GM23248 (cell line): ENCODE results near the gene SCTR. TPM values are rescaled to one million over a fixed set of nuclear protein-coding genes. Genes with fewer than 3 reads are reported as not detected.

ENCODE experiments used
- DNase-seq: peaks from one replicate; pipeline ENCODE4 v3.0.0-alpha.2; 2015
- H2AFZ ChIP-seq: fragments of 200-600 bp; sonication (generic); 2 replicates; pipeline ENCODE4 v1.6.1; 2016; ENCODE audit warnings: antibody characterized with exemption
- H3F3A ChIP-seq: fragments of 200-600 bp; sonication (generic); 2 replicates; pipeline ENCODE4 v1.6.1; 2016; ENCODE audit warnings: mild to moderate bottlenecking, antibody characterized with exemption, mixed run types; ENCODE audit not compliant: insufficient read depth
- H3K27ac ChIP-seq: fragments of 200-600 bp; sonication (generic); 2 replicates; pipeline ENCODE4 v1.5.1; 2016; ENCODE audit warnings: mild to moderate bottlenecking
- H3K27me3 ChIP-seq: fragments of 200-600 bp; sonication (generic); replicated peaks from 2 replicates; pipeline ENCODE4 v1.6.1; 2016; ENCODE audit warnings: mild to moderate bottlenecking; ENCODE audit not compliant: insufficient read depth
- H3K36me3 ChIP-seq: fragments of 200-600 bp; sonication (generic); 2 replicates; pipeline ENCODE4 v1.6.1; 2016; ENCODE audit warnings: low read depth, mild to moderate bottlenecking
- H3K4me1 ChIP-seq: fragments of 200-600 bp; sonication (generic); 2 replicates; pipeline ENCODE4 v1.6.1; 2016; ENCODE audit warnings: mild to moderate bottlenecking; ENCODE audit not compliant: insufficient read depth
- H3K4me2 ChIP-seq: fragments of 200-600 bp; sonication (generic); one replicate; pipeline ENCODE4 v1.6.1; 2016; ENCODE audit warnings: mild to moderate bottlenecking; ENCODE audit not compliant: unreplicated experiment
- H3K4me3 ChIP-seq: fragments of 200-600 bp; sonication (generic); 2 replicates; pipeline ENCODE4 v1.5.1; 2016; ENCODE audit warnings: mild to moderate bottlenecking
- H3K79me2 ChIP-seq: fragments of 200-600 bp; sonication (generic); 2 replicates; pipeline ENCODE4 v1.6.1; 2016; ENCODE audit warnings: mild to moderate bottlenecking; ENCODE audit not compliant: insufficient read depth
- H3K9ac ChIP-seq: fragments of 200-600 bp; sonication (generic); 2 replicates; pipeline ENCODE4 v1.6.1; 2016; ENCODE audit warnings: mild to moderate bottlenecking
- H3K9me2 ChIP-seq: fragments of 200-600 bp; sonication (generic); 2 replicates; pipeline ENCODE4 v1.6.1; 2016; ENCODE audit warnings: mixed run types, mild to moderate bottlenecking, moderate library complexity; ENCODE audit not compliant: insufficient read depth
- H3K9me3 ChIP-seq: fragments of 200-600 bp; sonication (generic); one replicate; pipeline ENCODE4 v1.6.1; 2017; ENCODE audit warnings: low read depth
- H4K20me1 ChIP-seq: fragments of 200-600 bp; sonication (generic); 2 replicates; pipeline ENCODE4 v1.6.0; 2016; ENCODE audit not compliant: insufficient read depth
- EZH2 ChIP-seq: fragments of 200-600 bp; sonication (generic); IDR thresholded peaks from 2 replicates; pipeline ENCODE4 v1.6.1; 2018; ENCODE audit warnings: antibody characterized with exemption, mild to moderate bottlenecking; ENCODE audit not compliant: insufficient read depth, poor library complexity, severe bottlenecking
- EZH2phosphoT487 ChIP-seq: fragments of 200-600 bp; sonication (generic); IDR thresholded peaks from 2 replicates; pipeline ENCODE4 v1.6.1; 2018; ENCODE audit warnings: antibody characterized with exemption, moderate library complexity, mild to moderate bottlenecking, low read depth; ENCODE audit not compliant: insufficient read depth
- WGBS, 2 experiments: methylation state at CpG; one replicate each; pipeline ENCODE4 v1.1.6; 2015 to 2017; ENCODE audit warnings: low lambda C conversion rate in 2 of 2, low coverage in 1 of 2; ENCODE audit errors: missing lambda C conversion rate in 2 of 2; 5-methylcytosine and 5-hydroxymethylcytosine counted together
- in situ Hi-C: fragments of 300-500 bp; cut with MboI; formaldehyde crosslinking; loops from 2 replicates; pipeline ENCODE4 v1.15.0; 2020
- polyA plus RNA-seq: library from polyadenylated mRNA; unstranded; fragments of >200 nt; fragmentation: Nextera tagmentation; extraction: Ambion mirVana; gene quantifications from 2 replicates; pipeline ENCODE4 v1.2.1, GENCODE V29; 2016
- total RNA-seq: library from RNA; depleted of rRNA; stranded (reverse); fragments of >200 nt; shearing (Covaris generic); gene quantifications from 2 replicates; pipeline ENCODE4 v1.2.3, GENCODE V29; 2014

SCTR gene
- total and polyA plus RNA-seq, 2 experiments from 2014 or later: not detected

- Histone ChIP-seq H3K9me2 (no peaks in the 10 kb centered on the region), H2AFZ (no peak overlapping the region), H3K4me1 (peaks cover 14% of the 10 kb centered on the region; the same call in 1 of the 2 replicates), H4K20me1 (no peaks in the 10 kb centered on the region), H3K9ac (no peak overlapping the region), H3K4me2 (no peak overlapping the region), H3K27me3 (0 out of 2 replicates have a peak, but pooled peaks cover 10% of the 10 kb centered on the region), H3F3A (no peaks in the 10 kb centered on the region), H3K27ac (no peak overlapping the region), H3K36me3 (no peaks in the 10 kb centered on the region), H3K79me2 (no peaks in the 10 kb centered on the region), H3K4me3 (no peak overlapping the region), H3K9me3 (no peaks in the 10 kb centered on the region)
- 74 to 76% methylated on average over 12 of the region's 12 CpGs for WGBS, 2 experiments
- TF ChIP-seq EZH2 (no peak), EZH2phosphoT487 (no peak)
- DNase-seq: peak; percentile 10
- in situ Hi-C loops: no loop called here
Observed at GRCh38 chr2:119485336-119486110, 38.8 kb downstream of the SCTR start.

- H3K36me3 ChIP-seq: no peaks in the 10 kb centered on the region
- H3K9me3 ChIP-seq: no peaks in the 10 kb centered on the region
- H3K9me2 ChIP-seq: no peaks in the 10 kb centered on the region
- peaks cover 14% of the 10 kb centered on the region; the same call in 1 of the 2 replicates for H3K4me1 ChIP-seq
- H4K20me1 ChIP-seq: no peaks in the 10 kb centered on the region
- no peak overlapping the region for H2AFZ ChIP-seq
- H3K27me3 ChIP-seq: 0 out of 2 replicates have a peak, but pooled peaks cover 10% of the 10 kb centered on the region
- no peak overlapping the region for H3K27ac ChIP-seq
- H3K4me3 ChIP-seq: no peak overlapping the region
- no peak overlapping the region for H3K4me2 ChIP-seq
- H3K9ac ChIP-seq: no peak overlapping the region
- no peak for DNase-seq
- in situ Hi-C loops: no loop called here
- WGBS, 2 experiments: 74 to 82% methylated on average over 6 of the region's 6 CpGs
- no peaks in the 10 kb centered on the region for H3F3A ChIP-seq
- TF ChIP-seq EZH2phosphoT487 (no peak), EZH2 (no peak)
- no peaks in the 10 kb centered on the region for H3K79me2 ChIP-seq
Observed at GRCh38 chr2:119484834-119485233, 39.4 kb downstream of the SCTR start.

- in situ Hi-C loops: no loop called here
Observed at GRCh38 chr2:119483896-119484718, 40.2 kb downstream of the SCTR start.

GRCh38 chr2:119483395-119483753 is 40.9 kb downstream of the SCTR start:
- Histone ChIP-seq H3K9me3 (no peaks in the 10 kb centered on the region), H3K27me3 (0 out of 2 replicates have a peak, but pooled peaks cover 10% of the 10 kb centered on the region), H4K20me1 (no peaks in the 10 kb centered on the region), H3K79me2 (no peaks in the 10 kb centered on the region), H3K4me1 (peaks cover 14% of the 10 kb centered on the region; the same call in 1 of the 2 replicates), H3K4me3 (no peak overlapping the region), H3K9ac (no peak overlapping the region), H3K9me2 (no peaks in the 10 kb centered on the region), H2AFZ (no peak overlapping the region), H3K36me3 (no peaks in the 10 kb centered on the region), H3F3A (no peaks in the 10 kb centered on the region), H3K27ac (no peak overlapping the region), H3K4me2 (no peak overlapping the region)
- peak; percentile 11 for DNase-seq
- in situ Hi-C loops: no loop called here
- no peak for TF ChIP-seq EZH2
- TF ChIP-seq EZH2phosphoT487: no peak
- 33 to 34% methylated on average over 5 of the region's 5 CpGs for WGBS, 2 experiments

More at GRCh38 chr2:119483896-119484718, 40.2 kb downstream of the SCTR start:
- Histone ChIP-seq H3K27me3 (0 out of 2 replicates have a peak, but pooled peaks cover 10% of the 10 kb centered on the region), H3K9ac (no peak overlapping the region), H3K27ac (no peak overlapping the region), H3K4me1 (peaks cover 14% of the 10 kb centered on the region; the same call in 1 of the 2 replicates), H3K36me3 (no peaks in the 10 kb centered on the region), H3F3A (no peaks in the 10 kb centered on the region), H3K9me3 (no peaks in the 10 kb centered on the region), H3K9me2 (no peaks in the 10 kb centered on the region), H3K4me3 (no peak overlapping the region), H3K79me2 (no peaks in the 10 kb centered on the region), H2AFZ (no peak overlapping the region), H3K4me2 (no peak overlapping the region), H4K20me1 (no peaks in the 10 kb centered on the region)
- no peak for DNase-seq
- 83 to 85% methylated on average over 11 of the region's 11 CpGs for WGBS, 2 experiments
- TF ChIP-seq EZH2: no peak
